ENCODE measurements around the gene DCTN2.
"Not testable (repeated sequence)": the region's sequence is repeated elsewhere in the genome, so short reads cannot be mapped to it uniquely, and the experiment has no call there.

The DCTN2 gene

GRCh38 chr12:57574795-57575194, 27.8 kb upstream of the DCTN2 start:
- Mint-ChIP-seq H3K36me3 (ENCODE audit: low read depth) (no peaks in the 10 kb centered on the region), H3K27me3 (ENCODE audit: low read depth, poor library complexity) (peaks cover 16% of the 10 kb centered on the region), H3K4me1 (no peaks in the 10 kb centered on the region), H3K27ac (no peak overlapping the region), H3K4me3 (no peak overlapping the region), H3K9me3 (no peaks in the 10 kb centered on the region)
- DNase-seq = no peak
- TF ChIP-seq, protein P1, sequence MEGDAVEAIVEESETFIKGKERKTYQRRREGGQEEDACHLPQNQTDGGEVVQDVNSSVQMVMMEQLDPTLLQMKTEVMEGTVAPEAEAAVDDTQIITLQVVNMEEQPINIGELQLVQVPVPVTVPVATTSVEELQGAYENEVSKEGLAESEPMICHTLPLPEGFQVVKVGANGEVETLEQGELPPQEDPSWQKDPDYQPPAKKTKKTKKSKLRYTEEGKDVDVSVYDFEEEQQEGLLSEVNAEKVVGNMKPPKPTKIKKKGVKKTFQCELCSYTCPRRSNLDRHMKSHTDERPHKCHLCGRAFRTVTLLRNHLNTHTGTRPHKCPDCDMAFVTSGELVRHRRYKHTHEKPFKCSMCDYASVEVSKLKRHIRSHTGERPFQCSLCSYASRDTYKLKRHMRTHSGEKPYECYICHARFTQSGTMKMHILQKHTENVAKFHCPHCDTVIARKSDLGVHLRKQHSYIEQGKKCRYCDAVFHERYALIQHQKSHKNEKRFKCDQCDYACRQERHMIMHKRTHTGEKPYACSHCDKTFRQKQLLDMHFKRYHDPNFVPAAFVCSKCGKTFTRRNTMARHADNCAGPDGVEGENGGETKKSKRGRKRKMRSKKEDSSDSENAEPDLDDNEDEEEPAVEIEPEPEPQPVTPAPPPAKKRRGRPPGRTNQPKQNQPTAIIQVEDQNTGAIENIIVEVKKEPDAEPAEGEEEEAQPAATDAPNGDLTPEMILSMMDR (IDR thresholded peaks at IDR 0.05) = no peak

- H3K36me3 Mint-ChIP-seq (ENCODE audit: low read depth) = no peaks in the 10 kb centered on the region
- peaks cover 6% of the 10 kb centered on the region for H3K4me1 Mint-ChIP-seq
- no peak overlapping the region for H3K4me3 Mint-ChIP-seq
- TF ChIP-seq, protein P1 (IDR thresholded peaks at IDR 0.05) = no peak
- no peaks in the 10 kb centered on the region for H3K9me3 Mint-ChIP-seq
- H3K27me3 Mint-ChIP-seq (ENCODE audit: low read depth, poor library complexity) = peaks cover 9% of the 10 kb centered on the region
- no peak overlapping the region for H3K27ac Mint-ChIP-seq
- DNase-seq = no peak
Measured at GRCh38 chr12:57571926-57572762, 25.2 kb upstream of the DCTN2 start.

DNA sequence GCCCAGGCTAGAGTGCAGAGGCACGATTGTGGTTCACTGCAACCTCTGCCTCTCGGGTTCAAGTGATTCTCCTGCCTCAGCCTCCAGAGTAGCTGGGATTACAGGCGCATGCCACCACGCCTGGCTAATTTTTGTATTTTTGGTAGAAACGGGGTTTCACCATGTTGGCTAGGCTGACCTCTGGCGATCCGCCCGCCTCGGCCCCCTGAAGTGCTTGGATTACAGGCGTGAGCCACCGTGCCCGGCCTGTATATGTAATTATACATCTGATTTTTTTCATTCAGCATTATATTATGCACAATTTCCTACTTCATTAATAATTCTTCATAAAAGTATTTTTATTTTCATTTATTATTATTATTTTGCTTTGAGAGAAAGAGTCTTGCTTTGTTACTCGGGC, 23.4 kb upstream of the DCTN2 start:
- not testable (repeated sequence) for H3K27ac Mint-ChIP-seq; DNase-seq; H3K9me3 Mint-ChIP-seq; H3K4me3 Mint-ChIP-seq; H3K36me3 Mint-ChIP-seq (ENCODE audit: low read depth); H3K4me1 Mint-ChIP-seq; H3K27me3 Mint-ChIP-seq (ENCODE audit: low read depth, poor library complexity)

DNA sequence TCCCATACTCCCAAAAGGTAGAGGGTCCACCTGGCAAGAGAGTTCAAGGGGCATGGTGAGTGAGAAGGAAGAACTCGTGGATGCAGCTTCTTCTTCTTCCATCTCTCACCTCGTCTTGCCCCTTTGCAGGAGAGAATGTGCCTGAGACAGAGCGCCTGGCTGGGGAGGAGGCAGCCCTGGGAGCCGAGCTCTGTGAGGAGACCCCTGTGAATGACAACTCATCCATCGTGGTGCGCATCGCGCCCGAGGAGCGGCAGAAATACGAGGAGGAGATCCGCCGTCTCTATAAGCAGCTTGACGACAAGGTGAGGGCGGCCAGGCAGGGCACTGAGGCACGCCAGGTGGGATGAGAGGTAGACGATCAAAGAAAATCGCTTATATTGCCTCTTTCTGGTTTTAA, 22.9 kb upstream of the DCTN2 start:
- Mint-ChIP-seq H3K36me3 (ENCODE audit: low read depth) (no peaks in the 10 kb centered on the region), H3K4me3 (no peak overlapping the region), H3K27me3 (ENCODE audit: low read depth, poor library complexity) (peaks cover 12% of the 10 kb centered on the region), H3K9me3 (no peaks in the 10 kb centered on the region), H3K27ac (peak overlapping the region; percentile 18), H3K4me1 (peaks cover 6% of the 10 kb centered on the region)
- TF ChIP-seq, protein P1 (IDR thresholded peaks at IDR 0.05) = no peak
- no peak for DNase-seq

GRCh38 chr12:57568838-57569237, 21.8 kb upstream of the DCTN2 start:
- H3K9me3 Mint-ChIP-seq = no peaks in the 10 kb centered on the region
- no peaks in the 10 kb centered on the region for H3K36me3 Mint-ChIP-seq (ENCODE audit: low read depth)
- TF ChIP-seq, protein P1 (IDR thresholded peaks at IDR 0.05) = no peak
- no peak overlapping the region for H3K4me3 Mint-ChIP-seq
- H3K27ac Mint-ChIP-seq = no peak overlapping the region
- DNase-seq = no peak
- H3K4me1 Mint-ChIP-seq = peaks cover 6% of the 10 kb centered on the region
- peaks cover 16% of the 10 kb centered on the region for H3K27me3 Mint-ChIP-seq (ENCODE audit: low read depth, poor library complexity)

- H3K4me3 Mint-ChIP-seq = no peak overlapping the region
- peaks cover 22% of the 10 kb centered on the region for H3K27me3 Mint-ChIP-seq (ENCODE audit: low read depth, poor library complexity)
- peaks cover 2% of the 10 kb centered on the region for H3K4me1 Mint-ChIP-seq
- no peaks in the 10 kb centered on the region for H3K36me3 Mint-ChIP-seq (ENCODE audit: low read depth)
- TF ChIP-seq, protein P1 (IDR thresholded peaks at IDR 0.05) = no peak
- DNase-seq = no peak
- no peaks in the 10 kb centered on the region for H3K9me3 Mint-ChIP-seq
- no peak overlapping the region for H3K27ac Mint-ChIP-seq
Measured at GRCh38 chr12:57564178-57564740, 17.3 kb upstream of the DCTN2 start.

All from nephron progenitor cell (in vitro differentiated cells).